Panc1 (cell line): ENCODE measurements around the gene MAD1L1.

Source experiments
- REST ChIP-seq, 2 experiments: IDR thresholded peaks; 2 replicates each; pipeline ENCODE4 v1.6.1; 2011 to 2012; ENCODE audit warnings: low read depth in 2 of 2, control low read depth in 1 of 2, low read length in 1 of 2, mild to moderate bottlenecking in 1 of 2, moderate library complexity in 1 of 2; ENCODE audit not compliant: insufficient read depth in 1 of 2
- TF ChIP-seq, protein P1 (sequence below): fragments of 450-650 bp; IDR thresholded peaks from 2 replicates; pipeline ENCODE4 v1.5.1; 2017; ENCODE audit warnings: mild to moderate bottlenecking

GRCh38 chr7:2256306-2257045 is 23.7 kb upstream of the MAD1L1 start:
- TF ChIP-seq, protein P1, sequence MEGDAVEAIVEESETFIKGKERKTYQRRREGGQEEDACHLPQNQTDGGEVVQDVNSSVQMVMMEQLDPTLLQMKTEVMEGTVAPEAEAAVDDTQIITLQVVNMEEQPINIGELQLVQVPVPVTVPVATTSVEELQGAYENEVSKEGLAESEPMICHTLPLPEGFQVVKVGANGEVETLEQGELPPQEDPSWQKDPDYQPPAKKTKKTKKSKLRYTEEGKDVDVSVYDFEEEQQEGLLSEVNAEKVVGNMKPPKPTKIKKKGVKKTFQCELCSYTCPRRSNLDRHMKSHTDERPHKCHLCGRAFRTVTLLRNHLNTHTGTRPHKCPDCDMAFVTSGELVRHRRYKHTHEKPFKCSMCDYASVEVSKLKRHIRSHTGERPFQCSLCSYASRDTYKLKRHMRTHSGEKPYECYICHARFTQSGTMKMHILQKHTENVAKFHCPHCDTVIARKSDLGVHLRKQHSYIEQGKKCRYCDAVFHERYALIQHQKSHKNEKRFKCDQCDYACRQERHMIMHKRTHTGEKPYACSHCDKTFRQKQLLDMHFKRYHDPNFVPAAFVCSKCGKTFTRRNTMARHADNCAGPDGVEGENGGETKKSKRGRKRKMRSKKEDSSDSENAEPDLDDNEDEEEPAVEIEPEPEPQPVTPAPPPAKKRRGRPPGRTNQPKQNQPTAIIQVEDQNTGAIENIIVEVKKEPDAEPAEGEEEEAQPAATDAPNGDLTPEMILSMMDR: no peak
- TF ChIP-seq REST (IDR thresholded peaks at IDR 0.05; ENCODE audit: insufficient read depth in 1 of 2, low read depth in 2 of 2, low read length in 1 of 2): no peak
